ENCODE data around the gene CNIH4.
"Not testable (repeated sequence)": the region's sequence is repeated elsewhere in the genome, so short reads cannot be mapped to it uniquely, and the experiment has no call there.

CNIH4 gene

GRCh38 chr1:224349716-224350115 is 7.0 kb upstream of the CNIH4 start:
- not testable (repeated sequence) for DNase-seq

- DNase-seq = not testable (repeated sequence)
Measured at GRCh38 chr1:224352436-224353085, 4.1 kb upstream of the CNIH4 start.

DNA sequence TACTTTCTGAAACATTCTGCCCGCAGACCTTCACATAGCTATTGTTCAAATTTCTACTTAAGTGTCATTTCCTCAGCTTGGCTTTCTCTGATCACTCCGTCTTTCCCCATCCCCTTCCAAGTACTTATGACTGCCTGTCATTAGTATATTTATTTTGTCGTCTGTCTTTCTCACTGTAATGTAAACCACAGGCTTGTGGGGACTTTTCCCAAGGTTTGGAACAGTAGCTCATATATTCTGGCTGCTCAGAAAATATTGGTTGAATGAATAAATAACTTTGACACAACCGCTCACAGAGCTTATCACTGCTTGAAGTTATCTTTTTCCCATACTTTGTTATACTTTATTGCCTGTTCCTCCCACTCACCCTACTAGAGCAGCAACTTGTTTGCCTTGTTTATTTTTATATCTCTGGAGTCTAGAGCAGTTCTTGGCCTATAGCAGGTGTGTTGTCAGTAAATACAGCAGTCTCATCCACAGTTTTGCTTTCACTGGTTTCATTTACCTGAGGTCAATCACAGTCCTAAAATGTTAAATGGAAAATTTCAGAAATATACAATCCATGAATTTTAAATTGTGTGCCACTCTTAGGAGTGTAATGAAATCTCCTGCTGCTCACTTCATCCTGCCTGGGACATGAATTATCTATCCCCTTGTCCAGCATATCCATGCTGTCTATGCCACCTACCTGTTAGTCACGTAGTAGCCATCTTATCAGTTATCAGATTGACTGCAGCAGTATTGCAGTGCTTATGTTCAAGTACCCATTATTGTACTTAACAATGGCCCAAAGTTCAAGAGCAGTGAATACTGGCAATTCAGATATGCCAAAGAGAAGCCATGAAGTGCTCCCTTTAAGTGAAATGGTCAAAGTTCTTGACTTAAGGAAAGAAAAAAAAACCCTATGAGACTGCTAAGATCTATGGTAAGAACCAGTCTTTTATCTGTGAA is 2.4 kb upstream of the CNIH4 start:
- no peak for DNase-seq

- no peak for DNase-seq
Measured at GRCh38 chr1:224357626-224358124, 996 bp downstream of the CNIH4 start.

GRCh38 chr1:224358237-224358636 is 1.6 kb downstream of the CNIH4 start:
- DNase-seq = no peak

DNA sequence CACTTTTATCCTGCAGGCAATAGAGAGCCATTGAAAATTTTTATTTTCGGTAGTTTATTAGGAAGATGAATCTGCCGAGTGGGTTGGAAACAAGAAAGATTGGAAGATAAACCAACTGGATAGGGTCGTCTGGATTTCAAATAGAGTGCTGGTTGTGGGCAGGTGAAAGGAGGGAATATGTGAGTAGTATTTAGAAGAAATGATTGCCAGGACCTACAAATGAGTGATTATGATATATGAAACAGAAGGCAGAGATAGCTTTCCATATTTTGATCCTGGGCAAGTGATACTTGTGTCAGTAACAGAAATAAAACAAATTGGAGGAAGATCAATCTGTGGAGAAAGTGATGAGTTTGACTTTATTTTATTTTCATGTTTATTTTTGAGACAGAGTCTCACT is 2.5 kb downstream of the CNIH4 start:
- DNase-seq = no peak

- DNase-seq = no peak
Measured at GRCh38 chr1:224368409-224368808, 11.7 kb downstream of the CNIH4 start.

DNA sequence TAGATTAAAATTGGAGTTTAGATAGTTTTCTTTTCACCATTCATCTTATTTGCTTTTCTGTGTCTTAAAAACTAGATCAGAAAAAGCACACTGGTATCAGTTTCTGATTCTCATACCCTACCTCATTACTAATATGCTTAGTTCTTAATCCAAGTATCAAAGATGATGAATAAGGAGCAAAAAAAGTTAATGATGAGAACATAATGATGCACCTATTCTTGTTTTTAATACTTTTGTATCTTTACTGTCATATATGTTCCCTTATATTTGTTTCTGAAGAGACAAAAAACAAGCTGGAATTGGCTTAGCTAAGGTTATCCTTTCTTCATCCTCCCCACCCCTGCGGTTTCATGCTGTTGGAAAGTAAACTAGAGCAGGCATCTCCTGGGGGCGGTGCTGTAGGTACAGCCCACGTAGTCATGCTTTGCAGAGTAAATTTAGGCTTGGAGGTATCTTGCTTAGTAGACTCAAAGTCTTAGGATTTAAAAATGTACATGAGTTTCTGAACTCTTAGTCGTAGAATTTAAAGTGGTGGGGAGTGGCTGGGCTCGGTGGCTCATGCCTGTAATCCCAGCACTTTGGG is 16.4 kb downstream of the CNIH4 start:
- no peak for DNase-seq

- no peak for DNase-seq
Measured at GRCh38 chr1:224375059-224375458, 18.4 kb downstream of the CNIH4 start.

DNA sequence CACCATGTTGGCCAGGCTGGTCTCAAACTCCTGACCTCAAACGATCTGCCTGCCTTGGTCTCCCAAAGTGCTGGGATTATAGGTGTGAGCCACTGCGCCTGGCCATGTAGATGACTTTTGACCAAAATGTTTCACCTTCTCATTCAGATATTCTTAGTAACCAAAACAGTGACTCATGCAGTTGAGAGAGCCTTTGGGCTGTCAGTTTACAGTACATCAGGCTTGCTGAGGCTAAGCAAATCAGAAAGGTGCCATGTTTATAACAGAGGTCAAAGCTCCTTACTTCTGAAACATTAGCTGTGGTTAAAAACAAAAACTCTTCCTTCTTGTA is 21.0 kb downstream of the CNIH4 start:
- DNase-seq = peak; percentile 48

DNA sequence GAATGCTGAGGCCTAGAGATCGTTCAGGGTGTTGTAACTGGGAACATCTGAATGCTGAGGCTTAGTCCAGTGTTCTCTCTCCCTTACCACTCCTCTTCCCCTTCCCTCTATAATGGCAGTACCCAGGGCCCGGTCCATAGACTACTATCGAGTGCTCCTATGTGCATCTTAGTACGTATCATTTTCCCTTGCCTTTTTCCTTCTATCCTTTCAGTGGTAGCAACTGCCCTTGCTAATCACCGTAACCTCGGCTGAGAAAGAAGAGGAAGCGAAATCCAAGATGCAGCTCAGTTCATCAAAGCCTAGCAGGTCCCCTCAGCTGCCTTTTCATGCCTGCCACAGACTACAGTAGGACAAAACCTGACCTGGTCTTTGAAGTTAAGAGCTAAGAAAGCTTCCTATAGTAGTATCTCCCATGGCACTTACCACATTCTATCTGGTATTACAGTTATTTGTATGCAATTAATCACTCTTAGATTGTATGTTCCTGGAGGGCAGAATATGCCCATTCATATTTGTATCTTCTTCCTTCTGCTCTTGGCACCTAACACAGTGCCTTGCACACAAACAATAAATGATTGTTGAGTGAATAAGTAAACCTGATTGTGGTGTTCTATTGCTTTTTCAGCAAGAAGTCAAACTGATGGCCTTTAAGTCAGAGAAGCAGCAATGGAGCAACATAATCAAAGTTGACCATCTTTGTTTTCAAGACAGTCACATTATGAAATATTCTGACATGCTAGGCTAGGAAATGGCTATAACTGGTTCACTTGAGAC is 22.4 kb downstream of the CNIH4 start:
- DNase-seq = no peak

DNA sequence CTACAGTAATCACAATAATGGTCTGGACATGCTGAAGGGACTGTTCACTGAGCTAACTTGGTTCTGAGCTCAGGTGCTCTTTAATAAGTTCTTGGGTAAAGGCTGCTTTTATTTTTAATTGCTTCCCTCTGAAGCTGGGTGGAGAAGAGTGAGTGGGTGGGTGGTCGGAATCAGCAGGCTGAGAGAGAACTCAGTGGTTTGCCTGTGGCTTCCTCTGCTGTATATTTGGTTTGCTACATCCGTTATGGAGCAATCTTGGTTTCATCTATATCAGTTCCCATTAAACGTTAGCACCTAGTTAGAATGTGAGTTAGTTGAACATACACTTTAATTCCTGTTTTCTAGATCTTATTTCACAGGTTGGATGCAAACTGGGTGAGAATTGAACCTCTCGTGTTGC is 23.3 kb downstream of the CNIH4 start:
- DNase-seq = peak; percentile 65

DNA sequence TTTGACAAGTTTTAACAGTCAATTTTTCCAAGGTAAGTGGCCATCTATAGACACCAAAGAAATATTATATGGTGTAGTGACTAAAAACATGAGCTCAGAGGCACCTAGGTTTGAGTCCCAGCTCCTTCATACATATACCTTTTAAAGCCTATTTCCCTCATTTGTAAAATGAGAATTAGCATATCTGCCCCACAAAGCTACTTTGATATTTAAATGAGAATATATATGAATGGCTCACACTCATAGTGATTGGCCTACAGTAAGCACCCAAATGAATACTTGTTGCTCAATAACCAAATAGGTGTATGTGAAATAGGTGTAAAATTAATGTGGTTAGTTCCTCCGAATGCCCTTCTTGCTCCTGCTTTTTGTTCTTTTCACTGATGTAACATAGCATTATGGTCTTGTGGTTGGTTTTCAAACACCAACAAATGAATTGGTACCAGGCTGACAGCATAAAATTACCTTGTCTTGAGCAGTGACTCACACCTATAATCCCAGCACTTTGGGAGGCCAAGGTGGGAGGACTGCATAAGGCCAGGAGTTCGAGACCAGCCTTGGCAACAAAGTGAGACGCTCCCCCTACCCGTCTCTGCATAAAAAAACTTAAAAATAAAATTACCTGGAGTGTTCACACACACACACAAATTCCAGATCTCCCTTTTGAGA is 25.3 kb downstream of the CNIH4 start:
- peak; percentile 42 for DNase-seq

DNA sequence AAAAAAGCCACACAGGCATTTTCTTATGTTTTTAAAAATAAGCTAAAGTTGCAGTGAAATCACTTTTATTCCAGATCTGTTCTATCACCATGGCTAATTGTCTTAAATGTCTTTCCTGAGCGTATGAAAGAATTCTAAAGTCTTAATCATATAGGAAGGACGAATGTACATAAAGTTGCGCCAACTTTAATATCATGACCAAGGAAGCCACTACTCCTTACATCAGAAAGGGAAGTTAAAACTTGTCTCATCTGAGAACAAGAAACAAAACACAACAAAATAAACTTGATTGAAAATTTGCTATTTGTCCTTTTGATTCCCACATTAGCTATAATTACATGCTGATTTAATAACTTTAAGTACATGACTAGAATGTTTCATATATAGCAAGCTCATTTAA is 26.5 kb downstream of the CNIH4 start:
- no peak for DNase-seq

- no peak for DNase-seq
Measured at GRCh38 chr1:224387302-224387912, 30.7 kb downstream of the CNIH4 start.

- no peak for DNase-seq
Measured at GRCh38 chr1:224387943-224388342, 31.3 kb downstream of the CNIH4 start.

GRCh38 chr1:224390517-224390916 is 33.8 kb downstream of the CNIH4 start:
- no peak for DNase-seq

DNA sequence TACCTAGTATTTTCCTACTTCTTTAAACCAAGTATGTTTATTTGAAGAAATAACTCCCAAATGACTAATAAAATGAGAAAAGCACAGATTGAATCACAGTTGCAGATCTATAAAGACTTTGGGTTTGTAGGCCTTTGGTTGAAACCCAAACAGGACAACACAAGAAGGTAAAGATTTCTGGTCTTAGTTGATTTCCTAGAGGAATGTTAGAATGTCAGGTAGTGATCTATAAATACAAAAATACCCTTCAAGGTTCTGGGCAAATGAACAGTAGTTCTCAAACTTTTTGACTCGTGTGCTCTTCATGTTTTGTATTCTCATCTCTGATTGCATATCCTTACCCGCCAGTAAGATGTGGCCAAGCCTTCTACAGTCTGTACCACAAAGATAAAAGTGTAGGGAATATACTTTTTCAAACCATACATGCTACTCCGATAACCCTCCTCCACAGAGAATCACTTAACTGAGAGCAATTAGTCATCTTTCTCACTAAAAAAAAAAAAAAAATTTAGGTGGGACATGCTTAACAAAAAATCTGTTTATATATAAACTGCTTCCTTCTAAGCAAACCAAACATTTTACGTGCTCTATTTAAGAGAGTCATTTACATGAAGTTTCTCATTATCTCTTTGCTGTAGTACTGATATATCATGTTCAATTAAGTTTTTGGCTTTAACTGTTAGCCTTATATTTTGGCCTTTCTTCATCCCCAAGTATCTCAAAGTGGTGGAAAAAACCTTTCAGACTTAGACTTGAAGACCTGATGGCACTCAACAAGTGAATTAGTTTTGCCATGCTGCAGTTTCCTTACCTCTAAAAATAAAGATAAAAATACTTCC is 36.0 kb downstream of the CNIH4 start:
- DNase-seq = no peak

DNA sequence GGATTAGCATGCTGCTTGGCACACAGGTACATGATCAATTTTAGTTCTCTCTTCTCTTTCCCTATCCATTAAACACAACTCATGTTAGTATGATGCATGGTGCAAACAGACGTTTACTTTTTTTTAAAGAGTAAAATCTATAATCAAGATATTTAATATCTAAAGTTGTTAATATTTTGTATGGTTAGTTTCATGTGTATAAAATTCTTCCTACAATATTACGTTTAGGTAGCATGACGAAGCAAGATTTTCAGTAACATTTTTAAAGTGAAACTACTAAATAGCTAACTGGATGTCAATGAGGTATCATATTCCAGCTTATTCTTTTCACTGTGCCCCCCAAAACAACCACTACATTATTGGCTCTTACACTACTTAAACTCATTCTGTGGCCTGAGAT is 36.6 kb downstream of the CNIH4 start:
- DNase-seq = no peak

GRCh38 chr1:224399887-224400286 is 43.2 kb downstream of the CNIH4 start:
- no peak for DNase-seq

DNA sequence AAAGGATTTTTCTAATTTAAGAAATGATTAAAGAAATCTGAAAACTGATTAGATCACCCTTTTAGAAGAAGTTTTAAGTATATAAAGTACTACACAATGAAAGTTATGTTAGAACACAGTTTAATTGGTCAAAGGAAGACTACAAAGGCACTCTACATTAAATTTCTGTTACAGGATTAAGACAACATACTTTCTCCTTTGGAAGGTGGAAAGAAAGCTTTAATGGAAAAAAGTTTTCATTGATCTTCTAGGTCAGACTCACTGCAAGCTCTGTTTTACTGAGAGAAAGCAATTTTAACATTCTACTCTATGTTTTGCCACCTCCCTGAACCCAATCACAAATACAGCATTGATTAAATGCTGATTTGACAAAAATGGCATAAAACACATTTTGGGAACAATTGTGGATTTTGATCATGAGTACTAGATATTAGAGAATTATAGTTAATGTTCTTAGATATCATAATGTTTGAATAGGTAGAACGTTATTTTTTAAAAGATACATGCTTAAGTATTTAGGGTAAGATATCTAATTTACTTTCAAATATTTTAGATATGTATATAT is 45.9 kb downstream of the CNIH4 start:
- DNase-seq = no peak
